Suppressor macrophage treated with lipopolysaccharide for 1 hour (primary cell): Measurements from ENCODE around the gene RPL37A.

Experiments
- DNase-seq, 3 donors: peaks; one replicate each; pipeline ENCODE4 v3.0.0-alpha.2; 2020 to 2022

Gene RPL37A

GRCh38 chr2:216498379-216499352, at the start of gene RPL37A:
Gene RPL37A, plus strand, starts transcription at chr2:216498844. Its CDS starts 31 bp downstream, at chr2:216498875.
- peak; percentile 96 to 98 (median 97) for DNase-seq

GRCh38 chr2:216450346-216450745, 48.3 kb upstream of the RPL37A start:
- no peak for DNase-seq

- DNase-seq = no peak
Measured at GRCh38 chr2:216450784-216451183, 47.9 kb upstream of the RPL37A start.

- no peak for DNase-seq
Measured at GRCh38 chr2:216453955-216454614, 44.6 kb upstream of the RPL37A start.

GRCh38 chr2:216463148-216463547, 35.5 kb upstream of the RPL37A start:
- no peak for DNase-seq

- DNase-seq = no peak
Measured at GRCh38 chr2:216464104-216464720, 34.4 kb upstream of the RPL37A start.

GRCh38 chr2:216465579-216466195, 33.0 kb upstream of the RPL37A start:
- no peak for DNase-seq

- DNase-seq = no peak
Measured at GRCh38 chr2:216467845-216468244, 30.8 kb upstream of the RPL37A start.

- DNase-seq = no peak
Measured at GRCh38 chr2:216469661-216470060, 29.0 kb upstream of the RPL37A start.

GRCh38 chr2:216473187-216473586, 25.5 kb upstream of the RPL37A start:
- DNase-seq = no peak

- peak; percentile 74 to 85 (median 83) for DNase-seq
Measured at GRCh38 chr2:216474925-216475670, 23.5 kb upstream of the RPL37A start.

GRCh38 chr2:216475767-216476166, 22.9 kb upstream of the RPL37A start:
- DNase-seq = peak; percentile 32 to 44 (median 32)

GRCh38 chr2:216477283-216478035, 21.2 kb upstream of the RPL37A start:
- DNase-seq = peak; percentile 76 to 92 (median 88)

- DNase-seq = peak; percentile 83 to 92 (median 84)
Measured at GRCh38 chr2:216478151-216478550, 20.5 kb upstream of the RPL37A start.

- DNase-seq = no peak
Measured at GRCh38 chr2:216478791-216479190, 19.9 kb upstream of the RPL37A start.

GRCh38 chr2:216480221-216480620, 18.4 kb upstream of the RPL37A start:
- no peak for DNase-seq

GRCh38 chr2:216482640-216483039, 16.0 kb upstream of the RPL37A start:
- DNase-seq = no peak

GRCh38 chr2:216485237-216485636, 13.4 kb upstream of the RPL37A start:
- no peak for DNase-seq

- DNase-seq = peak; percentile 89 to 95 (median 94)
Measured at GRCh38 chr2:216485745-216486144, 12.9 kb upstream of the RPL37A start.

- peak; percentile 4 to 42 (median 42) for DNase-seq
Measured at GRCh38 chr2:216486271-216486670, 12.4 kb upstream of the RPL37A start.

- peak; percentile 69 to 77 (median 77) for DNase-seq
Measured at GRCh38 chr2:216486708-216487107, 11.9 kb upstream of the RPL37A start.
